ENCODE measurements around the gene ABCB9. TPM values are rescaled to one million over a fixed set of nuclear protein-coding genes. Genes with fewer than 3 reads are reported as not detected.

The ABCB9 gene
- total RNA-seq, 4 donors from 2014 or later: 0.40 to 15.3 (median 9.2) TPM

- no peaks in the 10 kb centered on the region for H3K9me3 ChIP-seq
- H3K27me3 ChIP-seq: no peaks in the 10 kb centered on the region
- H3K4me1 ChIP-seq: peaks cover 5 to 48% (median 21%) of the 10 kb centered on the region in 4 donors
- in situ Hi-C loops (cut with MboI; ENCODE audit: low pct_ligation_motif_present in 1 of 4, low pct_unique_long_range_greater_than_20kb in 1 of 4, low sequenced_read_pairs in 3 of 4): no loop called here
- no peak for DNase-seq
- H3K27ac ChIP-seq: peak overlapping the region; percentile 69 to 81 (median 77)
- H3K36me3 ChIP-seq: no peaks in the 10 kb centered on the region
- intact Hi-C loops (cut with DNase I; ENCODE audit: low total_unique reads): no loop called here
- H3K4me3 ChIP-seq: no peak overlapping the region
- TF ChIP-seq CTCF (IDR thresholded peaks at IDR 0.05) (no peak), POLR2A (IDR thresholded peaks at IDR 0.05) (no peak), EP300 (IDR thresholded peaks at IDR 0.05; ENCODE audit: low read depth) (no peak), POLR2AphosphoS5 (IDR thresholded peaks at IDR 0.05) (no peak)
- WGBS, 2 donors (ENCODE audit: low coverage in 1 of 2): 28 to 47% methylated on average over 4 to 7 of the region's 7 CpGs
Measured at GRCh38 chr12:122903693-122904034, 62.6 kb downstream of the ABCB9 start.

DNA sequence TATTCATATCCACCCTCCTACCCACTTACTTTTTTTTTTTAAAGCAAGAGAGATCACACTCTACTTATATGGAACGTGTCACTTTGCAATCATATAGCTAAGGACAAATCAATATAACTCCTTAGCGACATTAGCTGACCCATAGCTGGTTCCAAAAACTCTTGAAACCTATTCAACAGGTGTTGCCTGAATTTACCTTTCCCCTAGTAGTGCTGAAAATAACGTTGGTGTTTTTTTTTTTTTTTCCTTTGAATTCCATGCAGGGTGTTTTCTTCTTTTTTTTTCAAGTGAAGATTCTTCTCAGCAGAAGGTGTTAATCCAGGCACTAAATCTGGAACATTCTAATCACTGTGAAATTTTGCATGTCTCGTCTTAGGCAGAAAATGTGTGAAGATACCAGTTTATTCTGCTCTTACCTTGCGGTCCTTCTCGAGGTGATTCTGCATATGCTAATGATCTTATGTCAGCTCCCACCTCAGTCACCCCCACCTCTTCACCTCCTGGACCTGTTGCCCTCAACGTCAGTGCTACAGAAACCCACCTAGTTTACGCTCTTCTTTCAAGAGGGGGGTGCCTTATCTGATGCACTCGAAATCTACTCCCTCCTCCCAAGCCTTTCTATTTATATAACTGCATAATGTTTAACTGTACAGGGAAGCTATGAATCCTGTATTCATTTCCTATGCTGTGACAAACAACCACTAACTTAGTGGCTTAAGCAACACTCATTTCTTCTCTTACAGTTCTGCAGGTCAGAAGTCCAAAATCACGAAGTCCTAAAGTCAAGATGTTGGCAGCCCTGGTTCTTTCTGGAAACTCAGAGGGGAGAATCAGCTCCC, 63.2 kb downstream of the ABCB9 start:
- no peaks in the 10 kb centered on the region for H3K9me3 ChIP-seq
- H3K4me1 ChIP-seq: peaks cover 5 to 50% (median 24%) of the 10 kb centered on the region in 4 donors
- DNase-seq: no peak
- H3K27ac ChIP-seq: peak overlapping the region; percentile 69 to 81 (median 77)
- intact Hi-C loops (cut with DNase I; ENCODE audit: low total_unique reads) (no loop called here), in situ Hi-C loops (cut with MboI; ENCODE audit: low pct_ligation_motif_present in 1 of 4, low pct_unique_long_range_greater_than_20kb in 1 of 4, low sequenced_read_pairs in 3 of 4) (no loop called here)
- TF ChIP-seq POLR2AphosphoS5 (IDR thresholded peaks at IDR 0.05): peak in 1 of 3 donors; percentile 40
- TF ChIP-seq CTCF (IDR thresholded peaks at IDR 0.05): no peak
- WGBS, 2 donors (ENCODE audit: low coverage in 1 of 2): 28 to 36% methylated on average over 10 of the region's 10 CpGs
- peak overlapping the region in 1 of 4 donors; percentile 19 for H3K4me3 ChIP-seq
- H3K36me3 ChIP-seq: no peaks in the 10 kb centered on the region
- no peaks in the 10 kb centered on the region for H3K27me3 ChIP-seq

DNA sequence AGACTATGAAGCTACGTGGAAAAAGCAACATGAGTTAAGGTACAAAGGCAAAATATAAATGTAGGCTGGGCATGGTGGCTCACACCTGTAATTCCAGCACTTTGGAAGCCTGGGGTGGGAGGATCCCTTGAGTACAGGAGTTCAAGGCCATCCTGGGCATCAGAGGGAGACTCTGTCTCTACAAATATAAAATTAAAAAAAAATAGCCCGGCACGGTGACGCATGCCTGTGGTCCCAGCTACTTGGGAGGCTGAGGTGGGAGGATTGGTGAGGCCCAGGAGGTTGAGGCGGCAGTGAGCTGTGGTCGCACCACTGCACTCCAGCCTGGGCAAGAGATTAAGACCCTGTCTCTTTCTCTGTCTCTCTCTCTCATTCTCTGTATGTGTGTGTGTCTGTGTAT, 66.4 kb downstream of the ABCB9 start:
- H3K9me3 ChIP-seq: no peaks in the 10 kb centered on the region
- no peak for DNase-seq
- intact Hi-C loops (cut with DNase I; ENCODE audit: low total_unique reads): loop anchor here (5.0 kb wide), 1 partner anchor 243 kb away; no protein-coding TSS in a partner anchor
- peak overlapping the region in 2 of 4 donors; percentile 22 to 79 for H3K27ac ChIP-seq
- in situ Hi-C loops (cut with MboI; ENCODE audit: low pct_ligation_motif_present in 1 of 4, low pct_unique_long_range_greater_than_20kb in 1 of 4, low sequenced_read_pairs in 3 of 4): no loop called here
- peaks cover 6 to 54% (median 24%) of the 10 kb centered on the region in 4 donors for H3K4me1 ChIP-seq
- TF ChIP-seq POLR2A (IDR thresholded peaks at IDR 0.05) (no peak), POLR2AphosphoS5 (IDR thresholded peaks at IDR 0.05) (no peak), EP300 (IDR thresholded peaks at IDR 0.05; ENCODE audit: low read depth) (no peak)
- no peak overlapping the region for H3K4me3 ChIP-seq
- 89 to 97% methylated on average over 5 to 6 of the region's 6 CpGs for WGBS, 2 donors (ENCODE audit: low coverage in 1 of 2)
- H3K36me3 ChIP-seq: no peaks in the 10 kb centered on the region
- H3K27me3 ChIP-seq: no peaks in the 10 kb centered on the region

GRCh38 chr12:122896662-122897061, 69.6 kb downstream of the ABCB9 start:
- Histone ChIP-seq H3K36me3 (no peaks in the 10 kb centered on the region), H3K9me3 (no peaks in the 10 kb centered on the region), H3K4me3 (no peak overlapping the region), H3K4me1 (peaks cover 12 to 63% (median 40%) of the 10 kb centered on the region in 4 donors), H3K27ac (peak overlapping the region; percentile 93 to 98 (median 95)), H3K27me3 (no peaks in the 10 kb centered on the region)
- WGBS, 2 donors (ENCODE audit: low coverage in 1 of 2): 90 to 100% methylated on average over 1 to 7 of the region's 7 CpGs
- in situ Hi-C loops (cut with MboI; ENCODE audit: low pct_ligation_motif_present in 1 of 4, low pct_unique_long_range_greater_than_20kb in 1 of 4, low sequenced_read_pairs in 3 of 4) (no loop called here), intact Hi-C loops (cut with DNase I; ENCODE audit: low total_unique reads) (loop anchor here (5.0 kb wide), 1 partner anchor 239 kb away; no protein-coding TSS in a partner anchor)
- no peak for DNase-seq
- TF ChIP-seq CTCF (IDR thresholded peaks at IDR 0.05): no peak
- TF ChIP-seq POLR2A (IDR thresholded peaks at IDR 0.05): no peak
- no peak for TF ChIP-seq POLR2AphosphoS5 (IDR thresholded peaks at IDR 0.05)
- TF ChIP-seq EP300 (IDR thresholded peaks at IDR 0.05; ENCODE audit: low read depth): no peak
